ENCODE measurements around the gene IWS1. TPM values are rescaled to one million over a fixed set of nuclear protein-coding genes. Genes with fewer than 3 reads are reported as not detected.

IWS1 gene
- total RNA-seq, 1 donor from 2014 or later = 39.3 TPM

DNA sequence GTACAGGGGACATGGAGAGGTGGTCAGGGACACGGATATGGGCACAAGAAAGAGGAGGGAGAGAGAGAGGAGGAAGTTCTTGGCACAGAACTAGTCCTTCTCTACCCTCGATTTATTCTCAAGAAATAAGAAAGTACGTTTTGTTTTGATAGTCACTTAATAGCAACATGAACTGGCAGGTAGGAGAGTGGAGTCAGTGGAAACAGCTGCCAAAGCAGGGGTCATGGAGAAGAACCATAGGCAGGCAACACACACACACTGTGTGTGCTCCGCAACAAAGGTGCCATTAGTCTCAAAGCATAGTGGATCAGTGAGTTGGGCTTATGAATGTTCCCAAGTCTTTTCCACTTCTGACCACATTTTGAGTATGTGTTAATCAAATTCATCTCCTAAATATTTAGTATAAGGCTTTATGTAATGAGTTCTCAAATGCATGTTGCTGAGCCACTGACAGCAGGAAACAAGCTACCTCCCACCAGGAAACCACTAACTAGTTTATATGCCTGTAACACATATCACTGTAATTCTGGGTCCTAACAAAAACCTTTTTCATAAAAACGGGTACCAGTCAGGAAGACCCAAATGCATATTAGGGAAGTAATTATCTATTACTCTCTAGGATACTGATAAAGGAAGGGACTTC is 41.1 kb downstream of the IWS1 start:
- H3K9me3 ChIP-seq = no peaks in the 10 kb centered on the region
- H3K4me3 ChIP-seq = no peak overlapping the region
- ATAC-seq (no peak), DNase-seq (no peak)
- H3K27ac ChIP-seq = no peak overlapping the region
- H3K27me3 ChIP-seq = no peaks in the 10 kb centered on the region
- intact Hi-C loops (cut with DNase I) = loop anchor here (10.0 kb wide), 1 partner anchor 160 kb away; no protein-coding TSS in a partner anchor
- TF ChIP-seq, protein P1, sequence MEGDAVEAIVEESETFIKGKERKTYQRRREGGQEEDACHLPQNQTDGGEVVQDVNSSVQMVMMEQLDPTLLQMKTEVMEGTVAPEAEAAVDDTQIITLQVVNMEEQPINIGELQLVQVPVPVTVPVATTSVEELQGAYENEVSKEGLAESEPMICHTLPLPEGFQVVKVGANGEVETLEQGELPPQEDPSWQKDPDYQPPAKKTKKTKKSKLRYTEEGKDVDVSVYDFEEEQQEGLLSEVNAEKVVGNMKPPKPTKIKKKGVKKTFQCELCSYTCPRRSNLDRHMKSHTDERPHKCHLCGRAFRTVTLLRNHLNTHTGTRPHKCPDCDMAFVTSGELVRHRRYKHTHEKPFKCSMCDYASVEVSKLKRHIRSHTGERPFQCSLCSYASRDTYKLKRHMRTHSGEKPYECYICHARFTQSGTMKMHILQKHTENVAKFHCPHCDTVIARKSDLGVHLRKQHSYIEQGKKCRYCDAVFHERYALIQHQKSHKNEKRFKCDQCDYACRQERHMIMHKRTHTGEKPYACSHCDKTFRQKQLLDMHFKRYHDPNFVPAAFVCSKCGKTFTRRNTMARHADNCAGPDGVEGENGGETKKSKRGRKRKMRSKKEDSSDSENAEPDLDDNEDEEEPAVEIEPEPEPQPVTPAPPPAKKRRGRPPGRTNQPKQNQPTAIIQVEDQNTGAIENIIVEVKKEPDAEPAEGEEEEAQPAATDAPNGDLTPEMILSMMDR (IDR thresholded peaks at IDR 0.05) = no peak
- H3K4me1 ChIP-seq = no peaks in the 10 kb centered on the region
- H3K36me3 ChIP-seq = peaks cover 96% of the 10 kb centered on the region

DNA sequence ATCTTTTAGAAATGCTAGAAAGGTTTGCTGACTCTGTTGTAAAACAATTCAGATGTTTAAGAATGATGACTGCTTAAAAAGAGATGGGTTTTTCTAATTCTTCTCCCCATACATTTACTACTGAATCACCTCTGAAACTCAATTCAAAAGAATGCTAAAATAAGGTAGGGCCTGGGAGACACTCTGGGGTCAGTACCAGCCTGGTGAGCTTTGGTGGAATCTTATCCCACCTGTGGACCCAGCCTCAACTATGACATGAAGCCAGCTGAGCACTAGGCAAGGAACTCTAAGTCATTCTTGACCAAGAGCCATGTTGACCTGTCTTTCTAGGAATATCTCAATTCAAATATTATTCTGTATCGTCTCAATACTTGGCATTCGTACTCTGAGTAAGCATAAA is 44.3 kb downstream of the IWS1 start:
- H3K27me3 ChIP-seq = no peaks in the 10 kb centered on the region
- TF ChIP-seq, protein P1 (IDR thresholded peaks at IDR 0.05) = no peak
- H3K4me3 ChIP-seq = no peak overlapping the region
- DNase-seq (no peak), ATAC-seq (no peak)
- no peaks in the 10 kb centered on the region for H3K4me1 ChIP-seq
- H3K27ac ChIP-seq = no peak overlapping the region
- no peaks in the 10 kb centered on the region for H3K9me3 ChIP-seq
- H3K36me3 ChIP-seq = peaks cover 68% of the 10 kb centered on the region
- intact Hi-C loops (cut with DNase I) = loop anchor here (10.0 kb wide), 1 partner anchor 157 kb away; no protein-coding TSS in a partner anchor

DNA sequence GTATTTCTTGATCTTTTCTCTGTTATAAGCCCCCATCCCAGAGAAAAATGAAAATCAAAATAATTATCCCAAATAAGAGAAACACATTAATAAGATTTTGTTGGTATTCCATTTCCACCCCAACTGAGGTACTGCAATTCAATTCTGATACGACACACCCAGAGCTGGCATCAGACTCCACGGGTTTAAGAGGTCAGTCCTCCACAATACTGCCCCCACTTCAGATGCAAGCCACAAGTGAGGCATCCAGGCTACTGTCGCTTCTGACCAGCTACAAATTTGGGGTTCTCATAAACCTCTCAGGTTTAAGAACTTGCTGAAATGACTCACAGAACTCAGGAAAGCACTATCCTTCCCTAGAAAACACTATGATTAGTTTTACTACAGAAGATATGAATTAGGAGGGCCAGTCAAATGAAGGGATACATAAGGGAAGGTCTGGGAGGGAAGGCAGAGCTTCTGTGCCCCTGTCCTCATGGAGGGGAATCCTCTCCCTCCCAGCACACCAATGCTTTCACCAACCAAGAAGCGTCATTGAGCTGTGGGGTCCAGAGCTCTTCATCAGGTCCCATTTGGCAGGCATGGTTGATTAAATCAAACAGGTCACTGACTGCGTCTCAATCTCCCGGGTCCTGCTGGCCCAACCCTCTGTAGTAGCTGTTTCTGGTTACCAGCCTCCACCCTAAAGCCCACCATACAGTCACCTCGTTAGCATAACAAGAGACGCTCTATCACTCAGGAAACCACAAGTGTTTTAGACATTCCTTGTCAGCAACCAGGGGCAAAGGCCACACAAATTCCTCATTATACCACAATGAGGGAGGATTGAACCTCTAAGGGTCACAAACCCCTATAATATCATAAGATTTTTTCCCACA is 46.2 kb downstream of the IWS1 start:
- ATAC-seq (no peak), DNase-seq (no peak)
- Histone ChIP-seq H3K27me3 (no peaks in the 10 kb centered on the region), H3K9me3 (no peaks in the 10 kb centered on the region), H3K36me3 (peaks cover 49% of the 10 kb centered on the region), H3K4me1 (no peaks in the 10 kb centered on the region), H3K27ac (no peak overlapping the region), H3K4me3 (no peak overlapping the region)
- TF ChIP-seq, protein P1 (IDR thresholded peaks at IDR 0.05) = no peak
- intact Hi-C loops (cut with DNase I) = loop anchor here (10.0 kb wide), 1 partner anchor 155 kb away; no protein-coding TSS in a partner anchor

DNA sequence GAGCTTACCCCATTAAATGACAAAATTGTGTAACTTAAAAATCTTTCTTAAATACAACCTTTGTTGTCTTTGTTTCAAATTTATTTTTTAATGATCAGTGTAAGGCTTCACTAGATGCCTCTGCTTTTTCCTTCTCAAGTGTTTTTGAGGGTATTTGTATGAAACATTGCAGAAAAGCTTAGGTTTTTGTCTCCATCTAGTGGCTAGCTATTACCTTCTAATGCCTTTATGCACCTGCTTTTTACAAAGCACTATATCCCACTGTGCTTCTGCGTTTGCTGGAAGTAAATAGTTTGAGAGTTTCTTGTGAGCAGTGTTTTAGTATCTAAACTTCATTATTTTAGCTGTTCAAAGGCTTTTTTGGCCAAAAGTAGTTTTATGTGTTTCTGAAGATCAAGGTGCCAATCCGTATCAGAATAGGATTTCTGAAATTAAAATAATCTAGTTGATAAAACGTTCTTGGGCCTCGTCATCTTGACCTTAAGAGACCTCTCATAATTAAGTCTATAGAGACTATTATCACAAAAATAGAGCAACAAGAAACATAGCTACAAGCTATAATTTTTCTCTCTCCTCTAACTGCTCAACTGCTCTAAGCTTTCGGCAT is 47.0 kb downstream of the IWS1 start:
- DNase-seq = no peak
- TF ChIP-seq, protein P1 (IDR thresholded peaks at IDR 0.05) = peak; percentile 64
- intact Hi-C loops (cut with DNase I) = no loop called here
- H3K36me3 ChIP-seq = peaks cover 41% of the 10 kb centered on the region
- no peak overlapping the region for H3K4me3 ChIP-seq
- no peaks in the 10 kb centered on the region for H3K27me3 ChIP-seq
- H3K9me3 ChIP-seq = no peaks in the 10 kb centered on the region
- H3K4me1 ChIP-seq = no peaks in the 10 kb centered on the region
- H3K27ac ChIP-seq = no peak overlapping the region
- peak; percentile 78 for ATAC-seq

DNA sequence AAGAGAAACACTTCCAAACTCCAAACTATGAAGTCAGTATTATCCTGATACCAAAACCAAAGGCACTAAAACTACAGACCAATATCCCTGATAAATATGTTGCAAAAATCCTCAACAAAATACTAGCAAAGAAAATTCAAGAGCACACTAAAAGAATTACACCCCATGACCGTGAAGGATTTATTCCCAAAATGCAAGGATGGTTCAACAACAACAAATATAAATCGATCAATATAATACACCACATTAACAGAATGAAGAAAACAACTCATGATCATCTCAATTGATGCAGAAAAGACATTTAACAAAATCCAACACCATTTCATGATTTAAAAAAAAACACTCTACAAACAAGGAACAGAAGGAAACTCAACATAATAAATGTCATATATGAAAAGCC is 50.5 kb downstream of the IWS1 start:
- Histone ChIP-seq H3K36me3 (peaks cover 9% of the 10 kb centered on the region), H3K27me3 (no peaks in the 10 kb centered on the region), H3K9me3 (no peaks in the 10 kb centered on the region), H3K4me1 (no peaks in the 10 kb centered on the region), H3K4me3 (no peak overlapping the region), H3K27ac (no peak overlapping the region)
- intact Hi-C loops (cut with DNase I) = no loop called here
- ATAC-seq (no peak), DNase-seq (no peak)
- TF ChIP-seq, protein P1 (IDR thresholded peaks at IDR 0.05) = no peak

Data from upper lobe of right lung (tissue), 1 donor.